IPS-15b (cell line): ENCODE results near the gene HSFX4.

Experiments used
- H3K27me3 ChIP-seq: one replicate; pipeline ENCODE4 v1.6.1; 2013; ENCODE audit warnings: low read length; ENCODE audit not compliant: control insufficient read depth, insufficient read depth
- H3K36me3 ChIP-seq: one replicate; pipeline ENCODE4 v1.6.1; 2013; ENCODE audit warnings: low read length; ENCODE audit not compliant: control insufficient read depth, insufficient read depth
- H3K4me1 ChIP-seq: one replicate; pipeline ENCODE4 v1.6.1; 2013; ENCODE audit warnings: mild to moderate bottlenecking, low read length; ENCODE audit not compliant: control insufficient read depth, insufficient read depth
- H3K4me3 ChIP-seq: one replicate; pipeline ENCODE4 v1.5.1; 2013; ENCODE audit warnings: low read depth, low read length
- H3K9ac ChIP-seq: one replicate; pipeline ENCODE4 v1.6.1; 2013; ENCODE audit warnings: low read depth, mild to moderate bottlenecking, low read length
- H3K9me3 ChIP-seq: one replicate; pipeline ENCODE4 v1.6.1; 2013; ENCODE audit warnings: mild to moderate bottlenecking, low read length; ENCODE audit not compliant: control insufficient read depth, insufficient read depth

HSFX4 gene

DNA sequence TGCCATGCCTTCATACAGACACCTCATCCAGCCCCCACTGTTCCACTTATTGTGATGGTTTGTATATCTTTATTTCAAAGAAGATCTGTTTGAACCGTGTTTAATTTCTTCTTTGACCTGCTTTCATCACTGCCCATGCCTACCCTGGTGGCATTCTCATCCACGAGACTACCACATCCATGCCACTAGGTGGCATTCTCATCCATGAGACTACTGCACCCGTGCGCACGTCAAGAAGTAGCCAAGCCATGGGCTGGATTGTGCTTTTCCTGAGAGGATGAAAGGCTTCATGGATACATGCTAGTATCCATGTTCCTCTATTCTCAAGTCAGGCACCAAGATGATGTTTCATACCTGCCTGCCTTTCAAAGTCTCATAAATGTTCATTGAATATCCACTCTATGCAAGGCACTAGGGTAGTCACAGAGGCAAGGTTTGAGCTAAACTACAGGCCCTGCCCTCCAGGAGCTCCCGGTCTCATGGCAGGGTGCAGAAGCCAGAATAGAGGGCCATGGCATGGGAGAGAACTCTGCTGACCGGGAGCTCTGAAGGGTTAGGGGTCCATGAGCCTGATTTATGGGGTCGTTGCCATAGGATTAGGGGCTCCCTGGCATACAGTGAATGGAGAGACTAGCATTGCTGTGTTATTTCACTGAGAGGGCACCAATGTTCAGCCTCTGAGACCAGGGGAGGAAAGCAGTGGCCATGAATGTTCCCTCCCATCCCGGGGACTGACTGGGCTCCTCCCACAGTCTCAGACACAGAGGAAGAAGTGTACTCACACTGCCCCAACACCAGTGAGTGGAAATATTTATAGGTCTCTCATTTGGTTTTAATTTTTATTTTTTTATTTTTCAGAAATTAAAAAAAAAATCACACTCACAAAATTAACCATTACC, 33.7 kb downstream of the HSFX4 start:
- Histone ChIP-seq H3K9me3 (no peaks in the 10 kb centered on the region), H3K27me3 (no peaks in the 10 kb centered on the region), H3K4me1 (no peaks in the 10 kb centered on the region), H3K9ac (no peak overlapping the region), H3K4me3 (no peak overlapping the region), H3K36me3 (no peaks in the 10 kb centered on the region)

GRCh38 chrX:149979126-149979644, 49.8 kb downstream of the HSFX4 start:
- Histone ChIP-seq H3K9me3 (no peaks in the 10 kb centered on the region), H3K27me3 (no peaks in the 10 kb centered on the region), H3K4me3 (no peak overlapping the region), H3K36me3 (no peaks in the 10 kb centered on the region), H3K4me1 (no peaks in the 10 kb centered on the region), H3K9ac (no peak overlapping the region)
